RWPE2 (cell line): ENCODE measurements around the gene CNPPD1.

Experiments
- ATAC-seq: fragments of 200-7000 bp; cut with Tn5 transposase; 3 replicates; pipeline ENCODE4 v1.9.1; 2021; ENCODE audit warnings: low read depth
- DNase-seq: peaks from one replicate; pipeline ENCODE4 v3.0.0-alpha.2; 2020; ENCODE audit warnings: low spot score
- H3K27ac ChIP-seq: fragments of 450-650 bp; 2 replicates; pipeline ENCODE4 v1.5.1; 2017; ENCODE audit warnings: mild to moderate bottlenecking; ENCODE audit not compliant: poor library complexity, severe bottlenecking
- H3K27me3 ChIP-seq: fragments of 250-450 bp; sonication (Bioruptor Pico); 2 replicates; pipeline ENCODE4 v1.5.1; 2021; ENCODE audit warnings: mild to moderate bottlenecking, moderate library complexity; ENCODE audit not compliant: insufficient read depth, poor library complexity, severe bottlenecking
- H3K36me3 ChIP-seq: fragments of 250-450 bp; sonication (Bioruptor Pico); 2 replicates; pipeline ENCODE4 v1.5.1; 2020; ENCODE audit warnings: low read depth, mild to moderate bottlenecking, moderate library complexity
- H3K4me1 ChIP-seq: fragments of 250-450 bp; sonication (Bioruptor Pico); 2 replicates; pipeline ENCODE4 v1.5.1; 2021; ENCODE audit warnings: mild to moderate bottlenecking, moderate library complexity; ENCODE audit not compliant: insufficient read depth, poor library complexity, severe bottlenecking
- H3K4me3 ChIP-seq: fragments of 250-450 bp; sonication (Bioruptor Pico); 2 replicates; pipeline ENCODE4 v1.5.1; 2021; ENCODE audit warnings: mild to moderate bottlenecking, moderate library complexity; ENCODE audit not compliant: severe bottlenecking
- H3K9me3 ChIP-seq: fragments of 250-450 bp; sonication (Bioruptor Pico); 2 replicates; pipeline ENCODE4 v1.5.1; 2021; ENCODE audit warnings: mild to moderate bottlenecking, moderate library complexity; ENCODE audit not compliant: severe bottlenecking
- CTCF ChIP-seq: fragments of 450-650 bp; IDR thresholded peaks from one replicate; pipeline ENCODE4 v1.5.1; 2017; ENCODE audit warnings: mild to moderate bottlenecking, moderate library complexity; ENCODE audit not compliant: poor library complexity, severe bottlenecking

Gene CNPPD1

GRCh38 chr2:219216535-219216915, 39.8 kb upstream of the CNPPD1 start:
- no peaks in the 10 kb centered on the region for H3K27me3 ChIP-seq
- peaks cover 4% of the 10 kb centered on the region for H3K4me1 ChIP-seq
- H3K4me3 ChIP-seq = no peak overlapping the region
- DNase-seq (no peak), ATAC-seq (no peak)
- no peak overlapping the region for H3K27ac ChIP-seq
- no peak for TF ChIP-seq CTCF
- no peaks in the 10 kb centered on the region for H3K9me3 ChIP-seq
- H3K36me3 ChIP-seq = peaks cover 54% of the 10 kb centered on the region

- Histone ChIP-seq H3K4me1 (peaks cover 4% of the 10 kb centered on the region), H3K27me3 (no peaks in the 10 kb centered on the region), H3K36me3 (peaks cover 49% of the 10 kb centered on the region), H3K27ac (no peak overlapping the region), H3K9me3 (no peaks in the 10 kb centered on the region), H3K4me3 (no peak overlapping the region)
- DNase-seq (no peak), ATAC-seq (no peak)
- TF ChIP-seq CTCF = no peak
These were observed 39.3 kb upstream of the CNPPD1 start for GRCh38 chr2:219215871-219216534.

GRCh38 chr2:219214786-219215185, 38.1 kb upstream of the CNPPD1 start:
- H3K4me3 ChIP-seq = no peak overlapping the region
- no peak for DNase-seq
- H3K27ac ChIP-seq = no peak overlapping the region
- peaks cover 43% of the 10 kb centered on the region for H3K36me3 ChIP-seq
- no peak for TF ChIP-seq CTCF
- peaks cover 4% of the 10 kb centered on the region for H3K4me1 ChIP-seq
- no peak for ATAC-seq
- H3K27me3 ChIP-seq = no peaks in the 10 kb centered on the region
- H3K9me3 ChIP-seq = no peaks in the 10 kb centered on the region

- peaks cover 4% of the 10 kb centered on the region for H3K4me1 ChIP-seq
- H3K36me3 ChIP-seq = peaks cover 43% of the 10 kb centered on the region
- ATAC-seq = no peak
- no peak for DNase-seq
- H3K9me3 ChIP-seq = no peaks in the 10 kb centered on the region
- TF ChIP-seq CTCF = no peak
- H3K4me3 ChIP-seq = no peak overlapping the region
- H3K27me3 ChIP-seq = no peaks in the 10 kb centered on the region
- no peak overlapping the region for H3K27ac ChIP-seq
These were observed 37.4 kb upstream of the CNPPD1 start for GRCh38 chr2:219214141-219214540.

DNA sequence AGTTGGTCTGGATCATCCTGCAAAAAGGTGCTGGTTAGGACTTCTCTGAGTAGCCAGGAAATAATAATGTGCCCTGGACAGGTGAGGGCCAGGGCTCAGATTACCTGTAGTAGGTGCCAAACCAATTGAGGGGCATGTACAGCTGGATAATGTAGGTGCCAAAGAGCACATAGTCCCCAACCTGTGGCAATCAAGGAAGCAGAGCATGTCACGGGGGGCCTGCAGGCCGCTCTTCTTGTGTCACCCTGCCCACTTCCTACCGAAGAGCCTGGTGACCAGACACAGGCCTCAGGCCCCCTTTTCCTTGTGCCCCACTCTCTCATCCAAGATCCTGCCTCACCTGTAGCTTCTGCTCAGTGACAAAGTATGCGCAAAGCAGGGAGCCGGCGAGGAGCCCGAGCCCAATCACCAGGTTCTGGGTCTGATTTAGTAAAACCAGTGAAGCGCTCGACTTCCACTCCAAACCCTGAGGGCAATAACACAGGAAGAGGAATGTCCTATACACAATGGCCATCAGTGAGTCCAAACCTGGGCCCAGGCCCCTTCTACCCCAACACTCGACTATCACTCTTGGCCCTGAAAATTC, 36.9 kb upstream of the CNPPD1 start:
- no peaks in the 10 kb centered on the region for H3K27me3 ChIP-seq
- no peaks in the 10 kb centered on the region for H3K9me3 ChIP-seq
- TF ChIP-seq CTCF = no peak
- DNase-seq (no peak), ATAC-seq (no peak)
- peaks cover 4% of the 10 kb centered on the region for H3K4me1 ChIP-seq
- no peak overlapping the region for H3K27ac ChIP-seq
- H3K36me3 ChIP-seq = peaks cover 46% of the 10 kb centered on the region
- no peak overlapping the region for H3K4me3 ChIP-seq
